SK-N-SH treated with all-trans-retinoic acid at 6 μM for 48 hours (cell line): Measurements from ENCODE around the gene GRM7.

Source experiments
- ATAC-seq: fragments of 200-7000 bp; cut with Tn5 transposase; 3 replicates; pipeline ENCODE4 v1.9.1; 2020; ENCODE audit warnings: mild to moderate bottlenecking, moderate library complexity
- BACH2 ChIP-seq: fragments of 250-450 bp; sonication (Bioruptor Pico); IDR thresholded peaks from 2 replicates; pipeline ENCODE4 v1.9.0; 2021; ENCODE audit warnings: mild to moderate bottlenecking, borderline replicate concordance
- CSDC2 ChIP-seq: fragments of 250-450 bp; sonication (Bioruptor Pico); IDR thresholded peaks from 2 replicates; pipeline ENCODE4 v1.5.0; 2020; ENCODE audit warnings: mild to moderate bottlenecking, moderate library complexity
- ESRRG ChIP-seq: fragments of 250-450 bp; sonication (Bioruptor Pico); IDR thresholded peaks from 2 replicates; pipeline ENCODE4 v1.6.1; 2021; ENCODE audit warnings: mild to moderate bottlenecking
- GLIS3 ChIP-seq: fragments of 250-450 bp; sonication (Bioruptor Pico); IDR thresholded peaks from 2 replicates; pipeline ENCODE4 v1.5.0; 2020; ENCODE audit warnings: mild to moderate bottlenecking, moderate library complexity
- ISL1 ChIP-seq: fragments of 250-450 bp; sonication (Bioruptor Pico); IDR thresholded peaks from 2 replicates; pipeline ENCODE4 v2.1.2; 2022; ENCODE audit warnings: mild to moderate bottlenecking, moderate library complexity
- OSR1 ChIP-seq: fragments of 250-450 bp; sonication (Bioruptor Pico); IDR thresholded peaks from 2 replicates; pipeline ENCODE4 v1.8.0; 2022; ENCODE audit warnings: moderate library complexity, mild to moderate bottlenecking, inconsistent platforms
- POU6F1 ChIP-seq: fragments of 250-450 bp; sonication (Bioruptor Pico); IDR thresholded peaks from 2 replicates; pipeline ENCODE4 v1.8.0; 2021; ENCODE audit warnings: low read depth, mild to moderate bottlenecking, moderate library complexity, borderline replicate concordance
- RARB ChIP-seq: fragments of 250-450 bp; sonication (Bioruptor Pico); IDR thresholded peaks from 2 replicates; pipeline ENCODE4 v1.8.0; 2021; ENCODE audit warnings: mild to moderate bottlenecking, moderate library complexity
- SNAI2 ChIP-seq: fragments of 250-450 bp; sonication (Bioruptor Pico); IDR thresholded peaks from 2 replicates; pipeline ENCODE4 v1.5.0; 2020; ENCODE audit warnings: mild to moderate bottlenecking, moderate library complexity
- TCF4 ChIP-seq: fragments of 250-450 bp; sonication (Bioruptor Pico); IDR thresholded peaks from 2 replicates; pipeline ENCODE4 v1.8.0; 2021; ENCODE audit warnings: mild to moderate bottlenecking, moderate library complexity, borderline replicate concordance
- TOX ChIP-seq: fragments of 250-450 bp; sonication (Bioruptor Pico); IDR thresholded peaks from 2 replicates; pipeline ENCODE4 v1.8.0; 2021; ENCODE audit warnings: mild to moderate bottlenecking, moderate library complexity, borderline replicate concordance
- TSHZ2 ChIP-seq: fragments of 250-450 bp; sonication (Bioruptor Pico); IDR thresholded peaks from 2 replicates; pipeline ENCODE4 v1.5.0; 2020; ENCODE audit warnings: mild to moderate bottlenecking, moderate library complexity
- ZC3H10 ChIP-seq: fragments of 250-450 bp; sonication (Bioruptor Pico); IDR thresholded peaks from 2 replicates; pipeline ENCODE4 v1.5.1; 2021; ENCODE audit warnings: mild to moderate bottlenecking, moderate library complexity
- ZFP3 ChIP-seq: fragments of 250-450 bp; sonication (Bioruptor Pico); IDR thresholded peaks from 2 replicates; pipeline ENCODE4 v1.5.0; 2020; ENCODE audit warnings: mild to moderate bottlenecking, moderate library complexity
- ZFP30 ChIP-seq: fragments of 450-650 bp; formaldehyde crosslinking; IDR thresholded peaks from 2 replicates; pipeline ENCODE4 v1.5.0; 2022; ENCODE audit warnings: mild to moderate bottlenecking, moderate library complexity
- ZNF565 ChIP-seq: fragments of 450-650 bp; formaldehyde crosslinking; conservative IDR thresholded peaks from 2 replicates; pipeline ENCODE4 v1.5.0; 2020; ENCODE audit warnings: low read depth, mild to moderate bottlenecking, moderate library complexity
- TF ChIP-seq, protein P1 (sequence below): fragments of 250-450 bp; sonication (Bioruptor Pico); IDR thresholded peaks from 2 replicates; pipeline ENCODE4 v1.8.0; 2020; ENCODE audit warnings: mild to moderate bottlenecking, moderate library complexity, borderline replicate concordance
- TF ChIP-seq, protein P2 (sequence below): fragments of 250-450 bp; sonication (Bioruptor Pico); IDR thresholded peaks from 2 replicates; pipeline ENCODE4 v1.5.1; 2021; ENCODE audit warnings: mild to moderate bottlenecking, moderate library complexity

The GRM7 gene

GRCh38 chr3:7436542-7436941 lies 575.6 kb downstream of the GRM7 start:
- no peak for TF ChIP-seq ESRRG (CRISPR knock-in tag)
- no peak for TF ChIP-seq POU6F1
- TF ChIP-seq TCF4 (CRISPR knock-in tag) = no peak
- TF ChIP-seq ZC3H10 (CRISPR knock-in tag) = no peak
- TF ChIP-seq RARB (CRISPR knock-in tag) = no peak
- ATAC-seq = no peak

DNA sequence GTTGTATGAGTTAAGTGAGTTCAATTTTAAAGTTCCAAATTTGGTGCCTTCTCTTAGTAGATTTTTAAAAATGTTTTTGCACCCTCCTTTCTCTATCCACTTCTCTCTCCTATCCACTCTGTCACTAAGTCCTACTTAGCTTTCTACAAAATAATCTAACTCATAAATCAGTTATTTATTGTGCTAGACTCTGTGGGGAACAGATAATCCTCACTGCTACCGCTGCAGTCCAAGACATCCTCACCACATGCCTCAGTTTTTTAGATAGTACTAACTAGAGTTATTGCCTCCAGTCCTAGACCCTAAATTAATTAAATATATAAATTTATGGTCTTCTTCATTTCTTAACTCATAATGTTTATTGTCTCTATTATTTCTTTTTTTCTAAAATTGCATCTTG lies 576.3 kb downstream of the GRM7 start:
- no peak for TF ChIP-seq RARB (CRISPR knock-in tag)
- TF ChIP-seq, protein P1, sequence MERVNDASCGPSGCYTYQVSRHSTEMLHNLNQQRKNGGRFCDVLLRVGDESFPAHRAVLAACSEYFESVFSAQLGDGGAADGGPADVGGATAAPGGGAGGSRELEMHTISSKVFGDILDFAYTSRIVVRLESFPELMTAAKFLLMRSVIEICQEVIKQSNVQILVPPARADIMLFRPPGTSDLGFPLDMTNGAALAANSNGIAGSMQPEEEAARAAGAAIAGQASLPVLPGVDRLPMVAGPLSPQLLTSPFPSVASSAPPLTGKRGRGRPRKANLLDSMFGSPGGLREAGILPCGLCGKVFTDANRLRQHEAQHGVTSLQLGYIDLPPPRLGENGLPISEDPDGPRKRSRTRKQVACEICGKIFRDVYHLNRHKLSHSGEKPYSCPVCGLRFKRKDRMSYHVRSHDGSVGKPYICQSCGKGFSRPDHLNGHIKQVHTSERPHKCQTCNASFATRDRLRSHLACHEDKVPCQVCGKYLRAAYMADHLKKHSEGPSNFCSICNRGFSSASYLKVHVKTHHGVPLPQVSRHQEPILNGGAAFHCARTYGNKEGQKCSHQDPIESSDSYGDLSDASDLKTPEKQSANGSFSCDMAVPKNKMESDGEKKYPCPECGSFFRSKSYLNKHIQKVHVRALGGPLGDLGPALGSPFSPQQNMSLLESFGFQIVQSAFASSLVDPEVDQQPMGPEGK (CRISPR knock-in tag) = no peak
- no peak for TF ChIP-seq TCF4 (CRISPR knock-in tag)
- no peak for TF ChIP-seq TSHZ2 (CRISPR knock-in tag)
- no peak for TF ChIP-seq ZFP3 (CRISPR knock-in tag)
- no peak for TF ChIP-seq POU6F1
- TF ChIP-seq SNAI2 (CRISPR knock-in tag) = no peak
- no peak for TF ChIP-seq ZFP30
- TF ChIP-seq, protein P2, sequence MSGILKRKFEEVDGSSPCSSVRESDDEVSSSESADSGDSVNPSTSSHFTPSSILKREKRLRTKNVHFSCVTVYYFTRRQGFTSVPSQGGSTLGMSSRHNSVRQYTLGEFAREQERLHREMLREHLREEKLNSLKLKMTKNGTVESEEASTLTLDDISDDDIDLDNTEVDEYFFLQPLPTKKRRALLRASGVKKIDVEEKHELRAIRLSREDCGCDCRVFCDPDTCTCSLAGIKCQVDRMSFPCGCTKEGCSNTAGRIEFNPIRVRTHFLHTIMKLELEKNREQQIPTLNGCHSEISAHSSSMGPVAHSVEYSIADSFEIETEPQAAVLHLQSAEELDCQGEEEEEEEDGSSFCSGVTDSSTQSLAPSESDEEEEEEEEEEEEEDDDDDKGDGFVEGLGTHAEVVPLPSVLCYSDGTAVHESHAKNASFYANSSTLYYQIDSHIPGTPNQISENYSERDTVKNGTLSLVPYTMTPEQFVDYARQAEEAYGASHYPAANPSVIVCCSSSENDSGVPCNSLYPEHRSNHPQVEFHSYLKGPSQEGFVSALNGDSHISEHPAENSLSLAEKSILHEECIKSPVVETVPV (CRISPR knock-in tag) = no peak
- no peak for TF ChIP-seq ISL1
- TF ChIP-seq GLIS3 (CRISPR knock-in tag) = no peak
- no peak for ATAC-seq

DNA sequence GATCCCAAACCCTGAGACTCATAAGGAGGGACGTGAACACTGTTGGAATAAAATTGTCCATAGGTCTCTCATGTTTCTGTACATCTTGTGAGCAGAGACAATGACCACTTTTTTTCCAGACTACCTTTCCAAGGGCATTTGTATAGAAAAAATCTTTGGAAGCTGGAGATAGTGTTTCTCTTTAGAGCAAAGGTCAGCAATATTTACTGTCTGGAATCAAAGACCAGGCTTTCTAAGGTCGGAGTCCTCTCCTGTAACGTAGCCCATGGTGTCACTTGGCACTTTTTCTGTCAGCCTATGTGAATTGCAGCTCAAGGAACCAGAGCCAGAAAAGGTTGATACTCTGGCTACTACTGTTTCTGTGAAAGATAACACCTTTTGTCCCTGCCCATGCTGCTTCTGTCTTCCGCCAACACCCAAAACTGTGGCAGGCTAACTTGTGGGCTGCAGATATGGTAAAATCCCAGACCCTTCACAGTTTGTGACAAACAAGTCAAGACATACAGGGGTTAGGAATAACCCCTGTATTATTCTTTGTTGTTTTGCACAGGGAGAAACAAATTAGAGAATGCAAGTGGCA lies 578.3 kb downstream of the GRM7 start:
- no peak for ATAC-seq
- TF ChIP-seq ZFP30 = no peak
- TF ChIP-seq, protein P2 (CRISPR knock-in tag) = no peak

GRCh38 chr3:7444886-7445285 lies 584.0 kb downstream of the GRM7 start:
- no peak for ATAC-seq
- TF ChIP-seq, protein P2 (CRISPR knock-in tag) = no peak
- no peak for TF ChIP-seq ZC3H10 (CRISPR knock-in tag)
- no peak for TF ChIP-seq TOX (CRISPR knock-in tag)
- TF ChIP-seq BACH2 (CRISPR knock-in tag) = no peak
- no peak for TF ChIP-seq CSDC2 (CRISPR knock-in tag)
- TF ChIP-seq RARB (CRISPR knock-in tag) = no peak
- TF ChIP-seq OSR1 = no peak
- no peak for TF ChIP-seq ZNF565 (CRISPR knock-in tag)
- TF ChIP-seq SNAI2 (CRISPR knock-in tag) = no peak
- TF ChIP-seq, protein P1 (CRISPR knock-in tag) = no peak
